ENCODE measurements around the gene GSTM2. TPM values are rescaled to one million over a fixed set of nuclear protein-coding genes. Genes with fewer than 3 reads are reported as not detected.

The GSTM2 gene
- total RNA-seq, 1 experiment from 2014 or later, result 10.2 TPM

GRCh38 chr1:109649491-109649914 is 18.4 kb upstream of the GSTM2 start:
- ATAC-seq, result no peak
- DNase-seq (ENCODE audit: low read depth, low spot score), result no peak
- in situ Hi-C loops (cut with HindIII; ENCODE audit: low pct_unique_long_range_greater_than_20kb, low sequenced_read_pairs) (no loop called here), intact Hi-C loops (cut with micrococcal nuclease; ENCODE audit: unreplicated experiment) (no loop called here)
- TF ChIP-seq REST (IDR thresholded peaks at IDR 0.05; ENCODE audit: insufficient read depth in 1 of 2, low read depth in 2 of 2, low read length in 1 of 2) (no peak), POLR2AphosphoS5 (IDR thresholded peaks at IDR 0.05; ENCODE audit: low read depth, low read length) (no peak), SIN3A (IDR thresholded peaks at IDR 0.05; ENCODE audit: borderline replicate concordance, insufficient read depth, low read depth, low read length) (no peak), CTCF (IDR thresholded peaks at IDR 0.05) (peak; percentile 43)
- H3K4me1 ChIP-seq (ENCODE audit: control insufficient read depth, insufficient read depth, low read length), result peaks cover 5% of the 10 kb centered on the region; the same call in 1 of the 2 replicates
- no peak overlapping the region for H3K27ac ChIP-seq (ENCODE audit: low read length)
- H3K27me3 ChIP-seq (ENCODE audit: control insufficient read depth, insufficient read depth, low read length), result no peaks in the 10 kb centered on the region
- ChIA-PET CTCF (interaction anchor here (0.6 to 1.4 kb wide), 2 partner anchors 40 to 104 kb away, joined by 3 read pairs; no protein-coding TSS in a partner anchor), POLR2A (no interaction called here)
- H3K9me3 ChIP-seq (ENCODE audit: control insufficient read depth, insufficient read depth, low read depth, low read length), result no peaks in the 10 kb centered on the region
- BruUV-seq (replicated peaks), result no TSS peak
- no peaks in the 10 kb centered on the region for H3K36me3 ChIP-seq (ENCODE audit: control insufficient read depth, insufficient read depth, low read length)
- 0 out of 4 replicates have a peak overlapping the region, but pooled peaks of 1 of the 2 experiments have one; percentile 8 for H3K4me3 ChIP-seq (ENCODE audit: low read depth in 2 of 2, low read length in 2 of 2)

GRCh38 chr1:109650609-109651008 is 17.2 kb upstream of the GSTM2 start:
- no peaks in the 10 kb centered on the region for H3K27me3 ChIP-seq (ENCODE audit: control insufficient read depth, insufficient read depth, low read length)
- DNase-seq (ENCODE audit: low read depth, low spot score) (no peak), ATAC-seq (no peak)
- H3K36me3 ChIP-seq (ENCODE audit: control insufficient read depth, insufficient read depth, low read length), result no peaks in the 10 kb centered on the region
- no peak overlapping the region for H3K4me3 ChIP-seq (ENCODE audit: low read depth in 2 of 2, low read length in 2 of 2)
- ChIA-PET POLR2A (no interaction called here), CTCF (no interaction called here)
- H3K4me1 ChIP-seq (ENCODE audit: control insufficient read depth, insufficient read depth, low read length), result no peaks in the 10 kb centered on the region; the same call in 1 of the 2 replicates
- BruUV-seq (replicated peaks), result no TSS peak
- H3K9me3 ChIP-seq (ENCODE audit: control insufficient read depth, insufficient read depth, low read depth, low read length), result no peaks in the 10 kb centered on the region
- no peak for TF ChIP-seq CTCF (IDR thresholded peaks at IDR 0.05)
- TF ChIP-seq POLR2AphosphoS5 (IDR thresholded peaks at IDR 0.05; ENCODE audit: low read depth, low read length), result no peak
- TF ChIP-seq REST (IDR thresholded peaks at IDR 0.05; ENCODE audit: insufficient read depth in 1 of 2, low read depth in 2 of 2, low read length in 1 of 2), result no peak
- in situ Hi-C loops (cut with HindIII; ENCODE audit: low pct_unique_long_range_greater_than_20kb, low sequenced_read_pairs), result no loop called here
- intact Hi-C loops (cut with micrococcal nuclease; ENCODE audit: unreplicated experiment), result no loop called here
- H3K27ac ChIP-seq (ENCODE audit: low read length), result no peak overlapping the region

Data from Panc1 (cell line).